H1 (cell line): ENCODE results near the gene DCAF15.

Source experiments
- EGR1 ChIP-seq: IDR thresholded peaks from 2 replicates; pipeline ENCODE4 v1.6.1; 2011; ENCODE audit warnings: low read depth, low read length, borderline replicate concordance
- EP300 ChIP-seq, 2 experiments: IDR thresholded peaks; 1 replicate in 1 of 2; 2 replicates in 1 of 2; pipeline ENCODE4 v1.6.1; 2011 to 2012; ENCODE audit warnings: low read depth in 2 of 2, low read length in 2 of 2, mild to moderate bottlenecking in 2 of 2, borderline replicate concordance in 1 of 2, inconsistent platforms in 1 of 2, moderate library complexity in 1 of 2
- EZH2 ChIP-seq: fragments of 200-600 bp; sonication (generic); IDR thresholded peaks from 2 replicates; pipeline ENCODE4 v1.7.1; 2012; ENCODE audit warnings: low read depth, mild to moderate bottlenecking, moderate library complexity, low read length, inconsistent platforms; ENCODE audit not compliant: severe bottlenecking
- NANOG ChIP-seq: IDR thresholded peaks from 2 replicates; pipeline ENCODE4 v1.6.1; 2011; ENCODE audit warnings: low read length, low read depth, mild to moderate bottlenecking, inconsistent platforms; ENCODE audit not compliant: insufficient read depth, poor library complexity, severe bottlenecking
- POLR2A ChIP-seq, 2 experiments: IDR thresholded peaks; 1 replicate in 1 of 2; 2 replicates in 1 of 2; pipeline ENCODE4 v1.6.1; 2011; ENCODE audit warnings: low read depth in 2 of 2, low read length in 2 of 2, mild to moderate bottlenecking in 2 of 2; ENCODE audit errors: control extremely low read depth in 1 of 2
- TF ChIP-seq, protein P1 (sequence below): IDR thresholded peaks from 2 replicates; pipeline ENCODE4 v1.6.1; 2012; ENCODE audit warnings: inconsistent platforms
- TF ChIP-seq, protein P2 (sequence below), 3 experiments: IDR thresholded peaks; 1 replicate in 2 of 3; 2 replicates in 1 of 3; pipeline versions ENCODE4 v1.5.1 to v1.6.1; 2011; ENCODE audit warnings: low read length in 3 of 3, mild to moderate bottlenecking in 3 of 3, inconsistent platforms in 2 of 3, low read depth in 1 of 3, moderate library complexity in 1 of 3; ENCODE audit not compliant: insufficient read depth in 1 of 3; ENCODE audit errors: control extremely low read depth in 1 of 3

DNA sequence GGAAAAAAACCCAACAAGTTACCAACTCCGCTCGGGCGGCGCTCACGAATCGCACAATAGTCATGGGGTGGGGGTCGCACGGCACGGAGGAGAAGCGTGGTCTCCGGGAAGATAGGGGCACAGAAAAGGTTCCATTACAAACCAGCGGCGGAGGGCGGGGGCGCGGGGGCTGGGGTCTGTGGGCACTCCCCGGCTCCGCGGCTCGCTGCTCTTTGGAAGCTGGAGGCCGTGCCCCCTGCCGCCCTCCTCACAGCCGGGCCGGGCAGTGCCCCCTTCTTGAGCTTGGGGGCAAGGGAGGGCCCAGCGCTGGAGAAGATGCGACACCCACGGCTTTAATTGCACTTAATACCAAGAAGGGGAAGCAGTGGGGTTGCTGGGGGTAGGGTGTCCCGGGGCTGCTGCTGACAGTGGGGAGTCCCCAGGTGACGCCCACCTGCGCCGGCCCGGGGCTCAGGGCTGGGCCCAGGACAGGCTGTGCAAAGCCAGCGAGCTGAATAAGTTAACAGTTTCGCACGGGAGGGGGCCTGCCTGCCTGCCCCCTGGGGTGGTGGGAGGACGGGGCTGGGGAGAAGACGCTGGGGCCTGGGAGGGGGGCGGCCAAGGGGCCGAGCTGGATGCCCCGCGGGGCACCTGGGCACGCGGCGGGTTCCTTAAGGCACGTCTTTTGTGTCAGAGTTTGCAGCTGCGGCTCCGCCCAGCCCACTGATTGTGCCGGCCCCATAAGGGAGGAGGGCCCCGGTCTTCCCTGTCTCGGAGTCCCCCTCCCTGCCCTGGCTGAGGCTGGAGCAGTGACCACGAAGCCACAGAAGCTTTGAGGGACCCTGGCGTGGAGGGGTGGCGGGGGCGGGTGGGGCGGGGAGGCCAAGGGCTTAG, 9.8 kb downstream of the DCAF15 start:
- no peak for TF ChIP-seq POLR2A (IDR thresholded peaks at IDR 0.05; ENCODE audit: control extremely low read depth in 1 of 2, low read depth in 2 of 2, low read length in 2 of 2)
- TF ChIP-seq, protein P1, sequence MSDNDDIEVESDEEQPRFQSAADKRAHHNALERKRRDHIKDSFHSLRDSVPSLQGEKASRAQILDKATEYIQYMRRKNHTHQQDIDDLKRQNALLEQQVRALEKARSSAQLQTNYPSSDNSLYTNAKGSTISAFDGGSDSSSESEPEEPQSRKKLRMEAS: no peak
- TF ChIP-seq EZH2: no peak
- no peak for TF ChIP-seq EGR1
- TF ChIP-seq, protein P2, sequence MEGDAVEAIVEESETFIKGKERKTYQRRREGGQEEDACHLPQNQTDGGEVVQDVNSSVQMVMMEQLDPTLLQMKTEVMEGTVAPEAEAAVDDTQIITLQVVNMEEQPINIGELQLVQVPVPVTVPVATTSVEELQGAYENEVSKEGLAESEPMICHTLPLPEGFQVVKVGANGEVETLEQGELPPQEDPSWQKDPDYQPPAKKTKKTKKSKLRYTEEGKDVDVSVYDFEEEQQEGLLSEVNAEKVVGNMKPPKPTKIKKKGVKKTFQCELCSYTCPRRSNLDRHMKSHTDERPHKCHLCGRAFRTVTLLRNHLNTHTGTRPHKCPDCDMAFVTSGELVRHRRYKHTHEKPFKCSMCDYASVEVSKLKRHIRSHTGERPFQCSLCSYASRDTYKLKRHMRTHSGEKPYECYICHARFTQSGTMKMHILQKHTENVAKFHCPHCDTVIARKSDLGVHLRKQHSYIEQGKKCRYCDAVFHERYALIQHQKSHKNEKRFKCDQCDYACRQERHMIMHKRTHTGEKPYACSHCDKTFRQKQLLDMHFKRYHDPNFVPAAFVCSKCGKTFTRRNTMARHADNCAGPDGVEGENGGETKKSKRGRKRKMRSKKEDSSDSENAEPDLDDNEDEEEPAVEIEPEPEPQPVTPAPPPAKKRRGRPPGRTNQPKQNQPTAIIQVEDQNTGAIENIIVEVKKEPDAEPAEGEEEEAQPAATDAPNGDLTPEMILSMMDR (IDR thresholded peaks at IDR 0.05; ENCODE audit: control extremely low read depth in 1 of 3, insufficient read depth in 1 of 3, low read depth in 1 of 3, low read length in 3 of 3): no peak
- no peak for TF ChIP-seq NANOG
- TF ChIP-seq EP300 (IDR thresholded peaks at IDR 0.05; ENCODE audit: borderline replicate concordance in 1 of 2, low read depth in 2 of 2, low read length in 2 of 2): no peak
